Endodermal cell (in vitro differentiated cells): ENCODE measurements around the gene OR4Q2. TPM values are rescaled to one million over a fixed set of nuclear protein-coding genes. Genes with fewer than 3 reads are reported as not detected.

ENCODE experiments used
- DNase-seq: peaks from one replicate; pipeline ENCODE4 v3.0.0-alpha.2; 2017
- H3K27ac ChIP-seq: 2 replicates; pipeline ENCODE4 v1.5.1; 2013; ENCODE audit warnings: mild to moderate bottlenecking, low read depth, low read length, moderate library complexity
- H3K27me3 ChIP-seq: 2 replicates; pipeline ENCODE4 v1.6.1; 2013; ENCODE audit warnings: mild to moderate bottlenecking, low read length, moderate library complexity; ENCODE audit not compliant: insufficient read depth, control insufficient read depth, poor library complexity, severe bottlenecking
- H3K36me3 ChIP-seq: 2 replicates; pipeline ENCODE4 v1.7.0; 2013; ENCODE audit warnings: mild to moderate bottlenecking, low read length, moderate library complexity; ENCODE audit not compliant: control insufficient read depth, insufficient read depth
- H3K4me1 ChIP-seq: one replicate; pipeline ENCODE4 v1.7.0; 2013; ENCODE audit warnings: low read length; ENCODE audit not compliant: control insufficient read depth, insufficient read depth
- H3K4me3 ChIP-seq: 2 replicates; pipeline ENCODE4 v1.5.1; 2013; ENCODE audit warnings: mild to moderate bottlenecking, low read length, moderate library complexity
- H3K9ac ChIP-seq: 2 replicates; pipeline ENCODE4 v1.6.1; 2013; ENCODE audit warnings: mild to moderate bottlenecking, low read length, moderate library complexity; ENCODE audit not compliant: poor library complexity, severe bottlenecking; ENCODE audit errors: extremely low read depth
- H3K9me3 ChIP-seq: 2 replicates; pipeline ENCODE4 v1.6.1; 2013; ENCODE audit warnings: mild to moderate bottlenecking, low read length, moderate library complexity; ENCODE audit not compliant: control insufficient read depth
- H3K27ac Mint-ChIP-seq: 2 replicates; pipeline ENCODE4 v1.8.0; 2020; ENCODE audit warnings: mixed read lengths
- H3K27me3 Mint-ChIP-seq: 2 replicates; pipeline ENCODE4 v1.8.0; 2021; ENCODE audit warnings: mild to moderate bottlenecking, mixed read lengths; ENCODE audit not compliant: insufficient read depth
- H3K36me3 Mint-ChIP-seq: 2 replicates; pipeline ENCODE4 v1.8.0; 2020; ENCODE audit warnings: low read depth, mixed read lengths
- H3K4me1 Mint-ChIP-seq: 2 replicates; pipeline ENCODE4 v1.8.0; 2020; ENCODE audit warnings: mixed read lengths
- H3K4me3 Mint-ChIP-seq: 2 replicates; pipeline ENCODE4 v1.8.0; 2020; ENCODE audit warnings: mild to moderate bottlenecking, moderate library complexity, mixed read lengths
- H3K9me3 Mint-ChIP-seq: 2 replicates; pipeline ENCODE4 v1.8.0; 2020; ENCODE audit warnings: mild to moderate bottlenecking, mixed read lengths
- CTCF ChIP-seq: fragments of 200-600 bp; sonication (generic); conservative IDR thresholded peaks from 2 replicates; pipeline ENCODE4 v1.5.0; 2021; ENCODE audit warnings: antibody characterized with exemption, mild to moderate bottlenecking
- WGBS, 2 experiments: methylation state at CpG; one replicate each; pipeline versions ENCODE4 v1.1.5 to v1.1.7; 2013; ENCODE audit warnings: missing lambda C conversion rate in 2 of 2, mixed read lengths in 1 of 2; ENCODE audit not compliant: insufficient coverage in 1 of 2, insufficient read length in 1 of 2; 5-methylcytosine and 5-hydroxymethylcytosine counted together
- total RNA-seq, 2 donors: library from RNA; stranded (reverse); fragmentation: NEBNext Ultra II Directional in 1 of 2; extraction: Animal tissue kit (Norgen Biotek cat#: 25700) in 1 of 2; gene quantifications; 2 replicates in 1 of 2; 3 replicates in 1 of 2; pipeline ENCODE4 v1.2.1, GENCODE V29; 2021

Gene OR4Q2
- total RNA-seq, 2 donors from 2014 or later: not detected

DNA sequence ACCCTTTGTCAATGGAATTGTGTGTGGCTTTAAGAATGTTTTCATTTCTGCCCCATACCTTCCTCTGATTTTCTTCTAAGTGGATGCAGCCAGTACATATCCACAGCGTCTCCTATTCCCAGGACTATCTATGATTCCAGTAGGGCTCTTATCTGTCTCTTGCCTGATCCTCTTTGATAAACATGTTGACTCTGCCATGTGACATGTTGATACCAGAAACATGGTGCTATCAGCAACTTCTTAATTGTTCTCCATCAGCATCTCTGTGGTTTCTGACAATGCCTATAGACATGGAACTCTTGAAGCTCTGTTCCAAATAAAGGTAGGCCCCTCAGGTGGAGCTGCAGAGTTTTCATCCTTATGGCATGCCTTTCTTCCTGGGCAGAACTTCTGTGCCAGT, 46.2 kb downstream of the OR4Q2 start:
- no peaks in the 10 kb centered on the region for H3K27me3 Mint-ChIP-seq
- no peak for TF ChIP-seq CTCF
- no peaks in the 10 kb centered on the region for H3K4me1 Mint-ChIP-seq
- no peak overlapping the region for H3K27ac Mint-ChIP-seq
- H3K36me3 Mint-ChIP-seq: no peaks in the 10 kb centered on the region
- DNase-seq: no peak
- WGBS, 2 experiments: 45% methylated on average over 1 of the region's 1 CpG
- Histone ChIP-seq H3K36me3 (no peaks in the 10 kb centered on the region), H3K9me3 (peaks cover 77% of the 10 kb centered on the region), H3K4me1 (no peaks in the 10 kb centered on the region), H3K27ac (no peak overlapping the region), H3K4me3 (peak overlapping the region; percentile 38), H3K9ac (no peak overlapping the region), H3K27me3 (no peaks in the 10 kb centered on the region)
- peaks cover 79% of the 10 kb centered on the region for H3K9me3 Mint-ChIP-seq
- H3K4me3 Mint-ChIP-seq: no peak overlapping the region

Other genes starting within 250 kb of the OR4Q2 start
- gene OR4M1, start 228.7 kb upstream of the OR4Q2 start, total RNA-seq: not detected
- gene OR4N2, start 198.4 kb upstream of the OR4Q2 start, total RNA-seq: not detected
- gene OR4K2, start 127.0 kb upstream of the OR4Q2 start, total RNA-seq: not detected
- not detected for gene OR4K5, start 81.6 kb upstream of the OR4Q2 start, total RNA-seq
- not detected for gene OR4K1, start 71.2 kb upstream of the OR4Q2 start, total RNA-seq
- not detected for gene OR4K15, start 26.6 kb upstream of the OR4Q2 start, total RNA-seq
- gene OR4K14, start 17.1 kb downstream of the OR4Q2 start, total RNA-seq: not detected
- gene OR4K13, start 33.9 kb downstream of the OR4Q2 start, total RNA-seq: not detected
- not detected for gene OR4L1, start 57.9 kb downstream of the OR4Q2 start, total RNA-seq
- gene OR4K17, start 108.6 kb downstream of the OR4Q2 start, total RNA-seq: not detected
- gene OR4N5, start 136.7 kb downstream of the OR4Q2 start, total RNA-seq: not detected
- gene OR11G2, start 188.7 kb downstream of the OR4Q2 start, total RNA-seq: not detected
- gene OR11H6, start 221.5 kb downstream of the OR4Q2 start, total RNA-seq: not detected
- gene OR11H7, start 226.8 kb downstream of the OR4Q2 start, total RNA-seq: not detected
- not detected for gene OR11H4, start 237.1 kb downstream of the OR4Q2 start, total RNA-seq